GM19351 (cell line): ENCODE measurements around the gene UNC5A.

Source experiments
- ATAC-seq: cut with Tn5 transposase; IDR thresholded peaks from one replicate; pipeline ENCODE4 v1.9.1; 2021; ENCODE audit warnings: mild to moderate bottlenecking, moderate library complexity; ENCODE audit not compliant: unreplicated experiment

Gene UNC5A

GRCh38 chr5:176878463-176878862, 68.1 kb downstream of the UNC5A start:
- ATAC-seq: no peak

DNA sequence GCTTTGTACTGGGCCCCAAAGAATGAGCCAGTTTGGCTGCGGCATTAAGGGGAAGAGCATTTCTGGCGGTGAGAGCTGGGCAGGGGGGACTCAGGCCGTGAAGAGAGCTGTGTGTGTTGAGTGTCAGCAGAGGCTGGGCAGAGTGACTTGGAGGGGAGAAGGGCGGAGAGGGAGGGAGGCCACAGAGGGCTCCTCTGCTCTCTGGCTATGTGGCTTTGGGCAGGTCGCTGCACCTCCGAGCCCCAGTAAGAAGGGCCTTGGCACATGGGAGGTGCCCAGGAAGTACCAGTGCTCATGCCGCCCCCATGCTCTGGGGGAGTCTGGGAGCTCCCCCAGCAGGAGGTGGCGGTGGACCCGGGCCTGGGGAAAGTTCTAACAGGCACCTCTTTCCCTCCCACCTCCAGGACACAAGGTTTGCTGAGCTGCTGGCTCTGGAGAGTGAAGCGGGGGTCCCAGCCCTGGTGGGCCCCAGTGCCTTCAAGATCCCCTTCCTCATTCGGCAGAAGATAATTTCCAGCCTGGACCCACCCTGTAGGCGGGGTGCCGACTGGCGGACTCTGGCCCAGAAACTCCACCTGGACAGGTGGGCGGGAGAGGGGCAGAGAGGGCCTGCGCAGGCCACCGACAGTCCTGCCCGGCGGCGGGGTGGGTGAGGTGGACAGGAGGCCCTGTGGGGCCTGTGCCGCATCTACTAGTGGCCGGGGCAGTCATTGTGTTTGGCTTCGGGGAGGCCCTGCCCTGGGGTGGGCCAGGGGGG, 68.7 kb downstream of the UNC5A start:
- no peak for ATAC-seq

DNA sequence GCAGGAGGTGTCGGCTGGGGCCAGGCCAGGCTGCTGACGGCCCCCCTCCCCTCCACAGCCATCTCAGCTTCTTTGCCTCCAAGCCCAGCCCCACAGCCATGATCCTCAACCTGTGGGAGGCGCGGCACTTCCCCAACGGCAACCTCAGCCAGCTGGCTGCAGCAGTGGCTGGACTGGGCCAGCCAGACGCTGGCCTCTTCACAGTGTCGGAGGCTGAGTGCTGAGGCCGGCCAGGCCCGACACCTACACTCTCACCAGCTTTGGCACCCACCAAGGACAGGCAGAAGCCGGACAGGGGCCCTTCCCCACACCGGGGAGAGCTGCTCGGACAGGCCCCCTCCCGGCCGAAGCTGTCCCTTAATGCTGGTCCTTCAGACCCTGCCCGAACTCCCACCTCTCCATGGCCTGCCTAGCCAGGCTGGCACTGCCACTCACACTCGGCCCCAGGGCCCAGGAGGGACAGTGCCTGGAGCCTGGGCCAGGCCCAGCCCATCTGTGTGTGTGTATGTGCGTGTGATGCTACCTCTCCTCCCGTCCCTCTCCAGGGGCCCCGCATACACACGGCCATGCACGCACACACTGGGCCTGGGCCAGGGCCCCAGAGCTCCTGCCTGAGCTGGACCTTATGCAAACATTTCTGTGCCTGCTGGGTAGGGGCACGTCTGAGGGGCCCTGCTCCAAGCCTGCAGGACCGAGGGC, 69.5 kb downstream of the UNC5A start:
- no peak for ATAC-seq

DNA sequence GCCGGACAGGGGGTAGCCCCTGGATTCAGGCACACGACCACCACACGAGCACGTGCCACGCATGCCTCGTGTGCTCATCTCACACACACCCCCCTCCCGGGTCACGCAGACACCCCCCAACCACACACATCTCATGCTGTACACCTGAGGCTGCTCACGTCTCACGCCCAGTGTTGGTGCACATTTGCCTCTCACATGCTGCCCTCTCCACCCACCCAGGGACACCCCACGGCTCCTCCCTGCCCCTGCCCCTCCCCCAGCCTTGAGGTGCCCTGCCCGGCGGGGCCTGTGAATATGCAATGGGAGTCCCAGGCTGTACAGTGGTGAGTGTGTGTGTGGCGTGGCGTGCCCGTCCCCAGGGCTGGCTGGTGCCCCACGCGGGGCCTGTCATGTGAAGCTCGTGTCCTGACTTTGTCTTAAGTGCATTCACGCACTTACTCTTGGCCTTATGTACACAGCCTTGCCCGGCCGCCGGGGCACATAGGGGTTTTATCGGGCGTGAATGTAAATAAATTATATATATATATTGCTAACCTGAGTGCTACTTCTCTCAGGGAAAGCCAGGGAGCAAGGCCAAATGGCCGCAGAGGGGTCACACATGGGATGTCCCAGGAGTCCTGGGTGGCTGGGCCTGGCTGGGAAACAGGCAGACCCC, 70.1 kb downstream of the UNC5A start:
- no peak for ATAC-seq

DNA sequence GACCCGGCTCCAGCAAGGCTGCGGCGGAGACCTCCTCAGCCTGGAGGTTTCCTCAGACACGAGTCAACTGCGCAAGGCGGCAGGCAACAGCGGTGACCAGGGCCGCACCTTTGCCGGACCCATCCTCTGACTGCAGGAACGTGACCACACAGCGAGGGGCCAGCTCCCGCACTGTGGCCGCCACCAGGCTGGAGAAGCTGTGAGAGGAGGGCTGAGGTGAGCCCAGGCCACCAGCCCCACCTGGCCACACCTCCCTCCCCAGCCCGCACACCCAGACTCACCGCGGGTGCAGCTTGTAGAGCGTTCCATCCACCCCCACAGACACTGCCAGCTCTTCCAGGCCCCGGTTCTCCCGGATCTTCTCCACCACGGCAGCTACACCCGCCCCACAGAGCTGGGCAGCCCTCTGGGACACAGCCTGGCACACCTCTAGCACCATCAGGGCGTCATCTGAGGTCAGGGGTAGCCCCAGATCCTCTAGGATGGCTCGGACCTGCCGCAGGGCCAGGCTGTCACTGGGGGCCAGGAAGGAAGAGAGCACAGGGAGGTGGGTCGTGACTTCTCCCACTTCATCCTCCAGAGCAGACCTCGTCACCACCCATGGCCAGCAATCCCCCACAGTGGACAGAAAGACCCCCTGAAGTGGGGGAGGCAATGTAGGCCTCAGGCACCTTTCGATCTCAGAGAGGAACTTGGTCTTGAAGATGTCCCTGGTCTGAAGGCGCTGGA, 70.8 kb downstream of the UNC5A start:
- ATAC-seq: no peak

DNA sequence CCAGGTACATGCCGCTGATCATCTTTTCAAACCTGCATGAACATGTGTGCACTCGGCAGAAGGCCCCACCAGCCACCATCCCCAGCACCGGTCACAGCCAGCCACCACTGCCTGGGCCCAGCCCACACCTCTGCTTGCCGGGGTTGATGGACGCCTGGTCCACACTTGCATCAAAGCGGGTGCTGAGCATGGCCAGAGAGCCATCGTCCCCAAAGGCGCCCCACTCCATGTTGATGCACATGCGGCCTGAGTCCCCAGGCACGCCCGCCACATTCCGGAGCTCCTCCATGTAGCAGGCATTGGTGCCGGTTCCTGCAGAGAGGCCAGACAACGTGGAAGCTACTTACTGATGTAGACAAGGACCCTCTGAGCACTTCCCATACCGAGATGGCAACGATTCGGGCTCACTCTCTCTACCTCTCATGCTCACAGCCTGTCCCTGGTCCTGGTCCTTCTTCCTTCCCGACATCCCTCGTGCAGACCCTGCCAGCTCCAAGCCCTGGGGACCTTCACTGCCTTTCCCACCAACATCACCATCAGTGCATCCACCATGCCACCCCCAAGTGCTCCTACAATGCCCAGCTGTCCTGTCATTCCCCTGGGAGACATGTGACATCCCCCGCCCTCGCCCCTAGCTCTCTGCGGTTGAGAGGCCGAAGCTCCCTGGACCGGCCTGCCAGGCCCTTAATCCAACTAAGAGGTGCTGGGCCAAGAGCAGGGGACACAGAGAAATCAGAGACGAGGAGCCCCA, 71.6 kb downstream of the UNC5A start:
- ATAC-seq: no peak

DNA sequence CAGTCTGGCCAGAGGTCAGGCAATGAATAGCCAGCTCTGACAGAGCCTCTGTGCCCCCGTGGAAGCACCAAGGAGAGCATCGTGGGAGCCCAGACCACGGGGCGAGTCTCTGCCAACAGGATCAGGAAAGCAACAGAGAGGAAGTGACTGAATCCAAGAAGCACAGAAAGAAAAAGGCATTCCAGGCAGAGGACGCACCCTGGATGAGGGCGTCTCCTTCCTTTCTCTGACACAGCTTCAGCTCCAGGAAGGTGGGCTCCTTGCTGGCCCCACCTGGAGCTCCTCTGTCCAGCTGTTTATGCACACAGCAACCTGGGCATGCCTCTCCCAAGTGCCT, 72.2 kb downstream of the UNC5A start:
- no peak for ATAC-seq

DNA sequence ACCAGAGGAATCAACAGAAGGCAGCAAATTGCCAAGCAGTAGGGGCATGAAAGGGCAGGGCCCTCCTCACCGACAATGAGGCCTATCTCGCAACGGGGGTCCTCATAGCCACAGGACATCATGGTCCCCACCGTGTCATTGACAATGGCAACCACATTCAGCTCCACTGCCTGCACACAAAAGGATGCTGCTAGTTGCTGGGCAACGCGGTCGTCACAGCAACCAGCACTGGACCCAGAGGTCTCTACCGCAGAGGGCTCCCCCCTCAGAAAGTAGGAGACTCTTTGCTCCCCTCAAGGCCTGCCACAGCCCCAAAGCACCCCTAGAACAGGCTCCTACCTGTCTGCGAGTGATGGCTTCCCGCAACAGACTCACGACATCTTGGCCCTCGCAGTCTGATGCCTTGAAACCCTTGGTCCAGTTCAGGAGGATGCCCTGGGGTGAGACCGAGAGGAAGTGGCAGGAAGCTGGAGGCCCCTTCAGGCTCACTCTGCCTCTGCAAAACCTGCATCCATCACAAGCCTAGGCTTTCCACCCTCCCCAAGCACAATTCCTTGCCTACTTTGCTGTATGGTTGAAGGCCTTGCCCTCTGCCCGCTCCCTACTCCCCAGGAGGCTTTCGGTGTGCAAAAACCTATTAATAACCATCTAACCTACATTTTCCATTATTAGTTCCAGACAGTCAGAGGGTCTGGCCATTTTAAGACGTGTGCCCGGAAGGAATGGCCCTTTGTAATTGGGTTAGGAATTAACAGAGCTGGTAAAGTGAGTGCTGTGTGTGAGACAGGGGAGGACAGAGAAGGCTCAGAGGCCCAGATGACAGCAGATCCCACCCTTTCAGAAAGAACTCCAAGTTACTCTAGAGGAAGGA, 73.6 kb downstream of the UNC5A start:
- ATAC-seq: no peak

GRCh38 chr5:176884571-176884890, 74.2 kb downstream of the UNC5A start:
- no peak for ATAC-seq

DNA sequence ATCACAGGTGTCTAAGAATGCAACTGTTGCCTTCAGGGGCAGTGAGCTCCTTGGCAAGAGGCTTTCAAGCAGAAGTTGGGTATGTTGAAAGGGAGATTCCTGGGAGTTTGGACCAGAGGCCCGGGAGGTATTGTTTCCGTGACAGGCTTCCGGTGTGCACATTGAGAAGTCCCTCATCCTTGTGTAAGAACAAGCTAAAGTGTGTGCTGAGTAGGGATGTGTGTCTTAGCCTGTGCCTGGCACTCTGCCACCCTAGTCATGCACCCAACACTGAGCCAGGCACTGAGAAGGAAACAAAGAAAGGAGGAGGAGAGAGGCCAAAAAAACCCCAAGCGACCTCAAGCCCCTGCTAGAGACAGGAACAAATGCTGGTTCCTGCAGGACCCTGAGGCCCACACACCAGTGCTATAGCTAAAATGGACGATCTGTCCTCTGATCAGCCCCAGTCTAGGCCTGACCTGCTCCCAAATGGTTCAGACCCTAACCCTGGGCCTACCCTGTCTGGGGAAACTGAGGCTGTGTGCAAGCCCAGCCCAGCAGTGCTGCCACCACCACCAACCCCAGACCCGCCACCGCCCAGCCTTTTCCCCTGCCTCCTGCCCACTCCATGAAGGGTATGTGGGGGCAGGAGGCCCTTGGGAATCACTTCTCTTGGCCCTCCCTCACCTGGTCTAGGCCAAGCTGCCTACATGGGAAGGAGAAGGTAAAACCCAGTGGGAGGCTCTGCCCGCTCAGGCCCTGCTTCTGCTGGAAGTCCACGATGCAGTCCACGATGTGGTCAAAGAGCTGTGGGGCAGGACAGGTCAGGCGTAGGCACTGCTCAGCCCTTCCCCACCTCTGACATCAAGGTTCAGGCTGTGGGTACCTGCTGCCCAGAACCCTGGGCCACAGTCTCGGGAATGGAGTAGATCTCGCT, 76.2 kb downstream of the UNC5A start:
- ATAC-seq: no peak

DNA sequence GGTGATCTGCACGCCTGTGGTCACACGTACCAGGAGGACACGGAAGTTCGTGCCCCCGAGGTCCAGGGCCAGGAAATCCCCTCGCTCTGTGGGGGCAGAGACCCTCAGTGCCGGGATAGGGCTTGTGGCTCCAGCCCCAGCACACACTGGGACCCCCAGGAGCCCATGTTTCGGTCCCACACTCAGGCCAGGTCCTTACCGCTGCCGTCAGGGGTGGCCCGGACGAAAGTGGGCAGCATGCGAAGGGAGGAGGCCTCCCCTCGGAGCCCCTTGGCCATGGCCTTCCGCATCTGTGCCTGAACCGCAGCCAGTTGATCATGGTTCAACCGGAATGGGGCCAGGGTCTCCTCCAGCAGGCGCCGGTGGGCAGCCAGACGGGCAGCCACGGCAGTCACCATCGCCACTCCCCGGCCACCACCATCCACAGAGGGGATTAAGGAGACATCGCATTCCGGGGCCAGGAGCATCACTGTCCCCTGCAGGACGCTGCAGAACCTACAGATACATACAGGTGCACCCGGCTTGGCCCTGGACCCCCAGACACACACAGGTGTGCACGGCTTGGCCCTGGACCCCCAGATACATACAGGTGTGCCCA, 77.0 kb downstream of the UNC5A start:
- no peak for ATAC-seq

DNA sequence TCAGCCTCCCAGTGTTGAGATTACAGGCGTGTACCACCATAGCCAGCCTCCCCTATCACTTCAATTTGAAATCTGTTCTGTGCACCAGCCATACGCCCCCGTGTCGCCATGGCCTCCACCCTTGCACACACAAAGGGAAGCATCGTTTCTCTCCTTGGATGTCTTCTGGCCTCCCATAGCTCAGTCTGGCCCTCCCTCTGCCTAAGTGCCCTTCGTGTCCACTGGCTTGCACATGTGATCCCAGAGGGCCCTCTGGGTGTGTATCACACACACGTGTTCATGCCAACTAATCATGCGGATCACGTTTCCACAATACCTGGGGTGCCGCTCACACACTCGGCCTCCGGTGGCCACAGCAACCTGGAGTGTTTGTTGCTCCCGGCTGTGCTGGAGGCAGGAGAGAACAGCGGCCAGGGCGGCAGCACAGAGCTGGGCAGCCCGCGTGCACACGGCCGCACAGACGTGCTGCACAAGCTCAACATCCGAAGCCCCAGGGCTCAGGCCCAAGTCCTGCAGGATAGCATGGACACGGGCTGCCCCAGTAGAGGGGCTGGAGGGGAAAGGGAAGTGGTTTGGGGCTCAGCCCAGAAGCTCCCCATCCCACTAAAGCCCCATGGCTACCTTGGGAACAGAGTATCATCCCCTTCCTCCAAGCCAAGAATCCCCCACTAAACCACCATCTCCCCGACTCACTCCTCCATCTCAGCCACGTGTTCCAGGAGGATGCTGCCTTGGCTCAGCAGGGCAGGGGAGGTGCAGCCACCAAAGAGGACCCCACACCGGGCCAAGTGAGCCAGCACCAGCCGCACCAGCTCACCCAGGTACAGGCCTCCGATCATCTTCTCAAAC, 77.9 kb downstream of the UNC5A start:
- ATAC-seq: no peak

DNA sequence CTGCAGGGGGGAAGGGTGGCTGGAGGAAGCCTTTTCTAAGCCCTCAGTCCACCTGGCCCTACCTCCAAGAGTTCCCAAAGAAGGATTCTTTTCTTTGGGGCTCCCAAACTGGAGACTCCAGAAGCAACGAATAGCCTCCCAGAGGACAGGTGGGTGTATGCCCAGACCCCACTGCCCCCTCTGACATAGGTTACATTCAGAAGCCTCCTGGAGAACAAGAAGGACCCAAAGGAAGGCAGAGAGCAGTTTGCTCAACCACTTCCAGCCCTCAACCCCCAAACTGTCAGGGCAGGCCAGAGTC, 78.5 kb downstream of the UNC5A start:
- no peak for ATAC-seq

GRCh38 chr5:176889321-176890280, 79.2 kb downstream of the UNC5A start:
- no peak for ATAC-seq

- ATAC-seq: no peak
Observed at GRCh38 chr5:176890455-176891330, 80.3 kb downstream of the UNC5A start.
